Caco-2 (cell line): Measurements from ENCODE around the gene PRKACA. TPM values are rescaled to one million over a fixed set of nuclear protein-coding genes. Genes with fewer than 3 reads are reported as not detected.

Experiments
- BruUV-seq: library from RNA; stranded (reverse); fragments of 400-500 nt; replicated peaks from 2 replicates; lab custom pipeline; 2021; lab: Mats Ljungman, UMichigan
- CTCF ChIA-PET: fragments of 300-600 bp; sonication (Branson Sonifier 250); formaldehyde crosslinking; loops from one replicate; lab custom pipeline; 2022; ENCODE audit warnings: antibody characterized with exemption; lab: Charles Lee
- POLR2A ChIA-PET: fragments of 300-600 bp; sonication (Branson Sonifier 250); formaldehyde crosslinking; loops from one replicate; lab custom pipeline; 2022; ENCODE audit warnings: antibody characterized with exemption; lab: Charles Lee
- DNase-seq, 2 experiments: peaks; one replicate each; pipeline versions ENCODE4 v3.0.0 to v3.0.0-alpha.2; 2020 to 2022
- H3K27me3 ChIP-seq: replicated peaks from 2 replicates; pipeline ENCODE4 v1.6.0; 2011; ENCODE audit warnings: low read length; ENCODE audit not compliant: control insufficient read depth, insufficient read depth
- H3K36me3 ChIP-seq: 2 replicates; pipeline ENCODE4 v1.5.1; 2011; ENCODE audit warnings: low read length; ENCODE audit not compliant: control insufficient read depth, insufficient read depth
- H3K4me1 ChIP-seq: fragments of 250-450 bp; sonication (Bioruptor Pico); 2 replicates; pipeline ENCODE4 v1.5.1; 2020; ENCODE audit warnings: mild to moderate bottlenecking
- H3K4me3 ChIP-seq: 2 replicates; pipeline ENCODE4 v1.5.1; 2011; ENCODE audit warnings: low read depth, mild to moderate bottlenecking, control low read depth, low read length
- H3K9me3 ChIP-seq: fragments of 250-450 bp; sonication (Bioruptor Pico); 2 replicates; pipeline ENCODE4 v1.5.1; 2020; ENCODE audit warnings: mild to moderate bottlenecking, moderate library complexity
- H3K27ac Mint-ChIP-seq: one replicate; pipeline ENCODE4 v1.8.0; 2022; ENCODE audit warnings: mixed read lengths; ENCODE audit not compliant: unreplicated experiment
- H3K27me3 Mint-ChIP-seq: one replicate; pipeline ENCODE4 v1.8.0; 2022; ENCODE audit warnings: mixed read lengths; ENCODE audit not compliant: insufficient read depth, unreplicated experiment
- H3K36me3 Mint-ChIP-seq: one replicate; pipeline ENCODE4 v1.8.0; 2022; ENCODE audit warnings: mild to moderate bottlenecking, mixed read lengths; ENCODE audit not compliant: insufficient read depth, unreplicated experiment
- H3K4me1 Mint-ChIP-seq: one replicate; pipeline ENCODE4 v1.8.0; 2022; ENCODE audit warnings: low read depth, mixed read lengths; ENCODE audit not compliant: unreplicated experiment
- H3K4me3 Mint-ChIP-seq: one replicate; pipeline ENCODE4 v1.8.0; 2022; ENCODE audit warnings: mild to moderate bottlenecking, moderate library complexity, mixed read lengths; ENCODE audit not compliant: unreplicated experiment
- H3K9me3 Mint-ChIP-seq: one replicate; pipeline ENCODE4 v1.8.0; 2022; ENCODE audit warnings: mixed read lengths; ENCODE audit not compliant: unreplicated experiment
- intact Hi-C: fragments of 100-400 bp; cut with micrococcal nuclease; formaldehyde crosslinking; loops from one replicate; pipeline ENCODE4 v1.10.0; 2022; ENCODE audit not compliant: unreplicated experiment
- total RNA-seq: library from RNA; stranded (reverse); gene quantifications from 2 replicates; pipeline ENCODE4 v1.2.3, GENCODE V29; 2022
- TF ChIP-seq, protein P1 (sequence below), 2 experiments: fragments of 200-600 bp in 1 of 2; IDR thresholded peaks; 1 replicate in 1 of 2; 2 replicates in 1 of 2; pipeline versions ENCODE4 v1.5.1 to v1.8.0; 2011 to 2022; ENCODE audit warnings: antibody characterized with exemption in 1 of 2, control low read depth in 1 of 2, inconsistent platforms in 1 of 2, low read depth in 1 of 2, low read length in 1 of 2, mild to moderate bottlenecking in 1 of 2, moderate library complexity in 1 of 2; ENCODE audit not compliant: insufficient read depth in 1 of 2, severe bottlenecking in 1 of 2, unreplicated experiment in 1 of 2

PRKACA gene
- total RNA-seq, 1 experiment from 2014 or later = 51.9 TPM

DNA sequence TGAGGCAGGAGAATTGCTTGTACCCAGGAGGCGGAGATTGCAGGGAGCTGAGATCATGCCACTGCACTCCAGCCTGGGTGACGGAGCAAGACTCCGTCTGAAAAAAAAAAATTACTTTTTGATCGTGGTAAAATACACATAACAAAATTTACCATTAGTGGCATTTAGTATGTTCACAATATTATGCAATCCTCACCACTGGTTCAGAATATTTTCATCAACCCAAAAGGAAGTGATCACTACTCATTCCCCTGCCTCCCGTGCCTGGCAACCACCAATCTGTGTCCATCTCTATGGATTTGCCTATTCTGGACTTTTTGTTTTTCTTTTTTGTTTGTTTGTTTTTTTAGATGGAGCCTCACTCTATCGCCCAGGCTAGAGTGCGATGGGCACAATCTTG is 54.5 kb downstream of the PRKACA start:
- peaks cover 7% of the 10 kb centered on the region for H3K36me3 Mint-ChIP-seq
- no peak for DNase-seq
- no peaks in the 10 kb centered on the region for H3K36me3 ChIP-seq
- no peaks in the 10 kb centered on the region for H3K9me3 ChIP-seq
- TF ChIP-seq, protein P1, sequence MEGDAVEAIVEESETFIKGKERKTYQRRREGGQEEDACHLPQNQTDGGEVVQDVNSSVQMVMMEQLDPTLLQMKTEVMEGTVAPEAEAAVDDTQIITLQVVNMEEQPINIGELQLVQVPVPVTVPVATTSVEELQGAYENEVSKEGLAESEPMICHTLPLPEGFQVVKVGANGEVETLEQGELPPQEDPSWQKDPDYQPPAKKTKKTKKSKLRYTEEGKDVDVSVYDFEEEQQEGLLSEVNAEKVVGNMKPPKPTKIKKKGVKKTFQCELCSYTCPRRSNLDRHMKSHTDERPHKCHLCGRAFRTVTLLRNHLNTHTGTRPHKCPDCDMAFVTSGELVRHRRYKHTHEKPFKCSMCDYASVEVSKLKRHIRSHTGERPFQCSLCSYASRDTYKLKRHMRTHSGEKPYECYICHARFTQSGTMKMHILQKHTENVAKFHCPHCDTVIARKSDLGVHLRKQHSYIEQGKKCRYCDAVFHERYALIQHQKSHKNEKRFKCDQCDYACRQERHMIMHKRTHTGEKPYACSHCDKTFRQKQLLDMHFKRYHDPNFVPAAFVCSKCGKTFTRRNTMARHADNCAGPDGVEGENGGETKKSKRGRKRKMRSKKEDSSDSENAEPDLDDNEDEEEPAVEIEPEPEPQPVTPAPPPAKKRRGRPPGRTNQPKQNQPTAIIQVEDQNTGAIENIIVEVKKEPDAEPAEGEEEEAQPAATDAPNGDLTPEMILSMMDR (IDR thresholded peaks at IDR 0.05; ENCODE audit: insufficient read depth in 1 of 2, low read depth in 1 of 2, low read length in 1 of 2, severe bottlenecking in 1 of 2, unreplicated experiment in 1 of 2) = no peak
- peaks cover 35% of the 10 kb centered on the region for H3K4me1 ChIP-seq
- H3K27ac Mint-ChIP-seq = no peak overlapping the region
- no peaks in the 10 kb centered on the region for H3K27me3 Mint-ChIP-seq
- POLR2A ChIA-PET = no interaction called here
- H3K27me3 ChIP-seq = no peaks in the 10 kb centered on the region
- no peak overlapping the region for H3K4me3 Mint-ChIP-seq
- no peak overlapping the region for H3K4me3 ChIP-seq
- no peaks in the 10 kb centered on the region for H3K9me3 Mint-ChIP-seq
- intact Hi-C loops = no loop called here
- H3K4me1 Mint-ChIP-seq = peaks cover 14% of the 10 kb centered on the region
- CTCF ChIA-PET = no interaction called here
- no TSS peak for BruUV-seq

DNA sequence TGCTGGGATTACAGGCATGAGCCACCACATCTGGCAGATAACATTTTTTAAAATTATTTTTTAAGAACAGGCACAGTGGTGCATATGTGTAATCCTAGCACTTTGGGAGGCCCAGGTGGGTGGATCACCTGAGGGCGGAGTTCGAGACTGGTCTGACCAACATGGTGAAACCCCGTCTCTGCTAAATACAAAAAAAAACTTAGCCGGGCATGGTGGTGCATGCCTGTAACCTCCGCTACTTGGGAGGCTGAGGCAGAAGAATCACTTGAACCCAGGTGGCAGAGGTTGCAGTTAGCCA is 55.1 kb downstream of the PRKACA start:
- Mint-ChIP-seq H3K36me3 (peaks cover 7% of the 10 kb centered on the region), H3K9me3 (no peaks in the 10 kb centered on the region), H3K27ac (no peak overlapping the region), H3K4me3 (peak overlapping the region; percentile 60), H3K27me3 (no peaks in the 10 kb centered on the region), H3K4me1 (peaks cover 14% of the 10 kb centered on the region)
- ChIA-PET POLR2A (no interaction called here), CTCF (interaction anchor here (1.4 kb wide), 1 partner anchor 10 kb away, joined by 3 read pairs; the partner anchor contains the start of gene MISP3)
- no peaks in the 10 kb centered on the region for H3K9me3 ChIP-seq
- DNase-seq = no peak
- H3K36me3 ChIP-seq = no peaks in the 10 kb centered on the region
- peaks cover 35% of the 10 kb centered on the region for H3K4me1 ChIP-seq
- TF ChIP-seq, protein P1 (IDR thresholded peaks at IDR 0.05; ENCODE audit: insufficient read depth in 1 of 2, low read depth in 1 of 2, low read length in 1 of 2, severe bottlenecking in 1 of 2, unreplicated experiment in 1 of 2) = no peak
- intact Hi-C loops = no loop called here
- no TSS peak for BruUV-seq
- no peak overlapping the region; the same call in 1 of the 2 replicates for H3K4me3 ChIP-seq
- H3K27me3 ChIP-seq = no peaks in the 10 kb centered on the region

DNA sequence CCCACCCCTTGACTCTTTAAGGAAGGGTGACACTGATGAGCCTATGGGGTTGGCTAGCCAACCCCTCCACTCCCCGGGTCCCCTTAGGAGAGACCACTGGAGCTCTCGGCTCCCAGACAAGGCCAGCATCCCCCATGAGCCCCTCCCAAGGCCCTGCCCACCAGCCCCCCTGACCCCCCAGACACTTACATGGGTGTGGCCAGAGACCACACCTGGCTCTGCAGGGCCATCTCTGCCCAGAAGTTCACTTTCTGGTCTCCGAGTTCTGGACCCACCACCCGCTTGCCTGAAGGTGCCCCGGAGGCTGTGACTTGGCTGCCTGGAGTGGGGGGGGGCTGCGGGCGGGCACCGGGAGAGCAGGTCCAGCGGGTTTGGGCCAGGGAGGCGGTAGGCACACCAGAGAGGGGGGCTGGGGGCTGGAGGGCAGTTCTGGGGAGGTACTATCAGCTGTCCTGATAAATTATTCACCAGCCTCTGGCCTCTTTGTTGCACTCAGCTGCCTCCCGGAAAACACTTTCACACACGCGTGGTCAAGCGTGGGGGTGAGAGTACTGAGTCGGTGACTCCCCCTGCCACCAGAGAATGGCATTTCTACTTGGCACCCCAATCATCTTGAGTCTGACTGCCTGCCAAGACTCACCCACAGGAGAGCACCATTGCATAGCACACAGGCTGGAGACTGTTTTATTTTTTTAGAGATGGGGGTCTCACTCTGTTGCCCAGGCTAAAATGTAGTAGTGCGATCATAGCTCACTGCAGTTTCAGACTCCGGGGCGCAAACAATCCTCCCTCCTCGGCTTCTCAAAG is 55.6 kb downstream of the PRKACA start, which contains the start of gene PALM3:
TSS of gene PALM3 (minus strand) at position 326 of the 807 bp plus-strand sequence. CDS start at position 230, 96 bp downstream.
- peak within 1 kb of the TSS; percentile 26 for H3K4me3 ChIP-seq

More for the DNA sequence above, 55.6 kb downstream of the PRKACA start, which contains the start of gene PALM3:
- H3K4me1 Mint-ChIP-seq = peaks cover 14% of the 10 kb centered on the region
- peak within 1 kb of the TSS; percentile 68 for H3K27ac Mint-ChIP-seq
- H3K4me3 Mint-ChIP-seq = peak within 1 kb of the TSS; percentile 60
- ChIA-PET POLR2A (no interaction called here), CTCF (interaction anchor here (0.8 to 1.4 kb wide), 2 partner anchors 10 to 1241 kb away, joined by 3 to 6 read pairs; partner anchors contain the start of gene MISP3)
- H3K9me3 Mint-ChIP-seq = no peaks in the 10 kb centered on the region
- TF ChIP-seq, protein P1 (IDR thresholded peaks at IDR 0.05; ENCODE audit: insufficient read depth in 1 of 2, low read depth in 1 of 2, low read length in 1 of 2, severe bottlenecking in 1 of 2, unreplicated experiment in 1 of 2) = no peak
- peak; percentile 76 to 79 for DNase-seq
- H3K27me3 Mint-ChIP-seq = no peaks in the 10 kb centered on the region
- no peaks in the 10 kb centered on the region for H3K27me3 ChIP-seq
- H3K36me3 Mint-ChIP-seq = peaks cover 7% of the 10 kb centered on the region
- peaks cover 35% of the 10 kb centered on the region for H3K4me1 ChIP-seq
- no peaks in the 10 kb centered on the region for H3K36me3 ChIP-seq
- BruUV-seq = no TSS peak
- no peaks in the 10 kb centered on the region for H3K9me3 ChIP-seq
- intact Hi-C loops = no loop called here
